HEK293 (cell line): Measurements from ENCODE around the gene ERRFI1.

ENCODE experiments used
- GLI4 ChIP-seq: fragments of 450-650 bp; formaldehyde crosslinking; IDR thresholded peaks from 2 replicates; pipeline ENCODE4 v1.5.1; 2016; ENCODE audit warnings: missing biosample characterization, missing genetic modification characterization
- RBAK ChIP-seq: fragments of 450-650 bp; formaldehyde crosslinking; IDR thresholded peaks from 2 replicates; pipeline ENCODE4 v1.5.1; 2016; ENCODE audit warnings: missing biosample characterization, missing genetic modification characterization
- SETDB1 ChIP-seq: IDR thresholded peaks from one replicate; pipeline ENCODE4 v1.6.1; 2017; ENCODE audit warnings: mild to moderate bottlenecking, low read length, moderate library complexity, mixed read lengths; ENCODE audit not compliant: insufficient read length
- ZBTB8A ChIP-seq: fragments of 450-650 bp; formaldehyde crosslinking; IDR thresholded peaks from 2 replicates; pipeline ENCODE4 v1.5.1; 2016; ENCODE audit warnings: missing biosample characterization, missing genetic modification characterization
- ZEB2 ChIP-seq: fragments of 450-650 bp; formaldehyde crosslinking; IDR thresholded peaks from 2 replicates; pipeline ENCODE4 v1.5.1; 2016; ENCODE audit warnings: missing biosample characterization, missing genetic modification characterization
- ZNF140 ChIP-seq: fragments of 450-650 bp; formaldehyde crosslinking; IDR thresholded peaks from 2 replicates; pipeline ENCODE4 v1.5.1; 2016; ENCODE audit warnings: missing biosample characterization, missing genetic modification characterization
- ZNF146 ChIP-seq: fragments of 450-650 bp; formaldehyde crosslinking; IDR thresholded peaks from 2 replicates; pipeline ENCODE4 v1.5.1; 2016; ENCODE audit warnings: missing biosample characterization, missing genetic modification characterization
- ZNF175 ChIP-seq: fragments of 450-650 bp; formaldehyde crosslinking; IDR thresholded peaks from 2 replicates; pipeline ENCODE4 v1.5.1; 2016; ENCODE audit warnings: missing biosample characterization, missing genetic modification characterization
- ZNF266 ChIP-seq: fragments of 450-650 bp; formaldehyde crosslinking; IDR thresholded peaks from 2 replicates; pipeline ENCODE4 v1.5.1; 2016; ENCODE audit warnings: missing biosample characterization, missing genetic modification characterization, low read depth
- ZNF292 ChIP-seq: fragments of 450-650 bp; formaldehyde crosslinking; IDR thresholded peaks from 2 replicates; pipeline ENCODE4 v1.5.1; 2016; ENCODE audit warnings: low read depth, missing biosample characterization, missing genetic modification characterization, borderline replicate concordance
- ZNF426 ChIP-seq: fragments of 450-650 bp; formaldehyde crosslinking; IDR thresholded peaks from 2 replicates; pipeline ENCODE4 v1.5.1; 2017; ENCODE audit warnings: missing biosample characterization, missing genetic modification characterization, mild to moderate bottlenecking, inconsistent platforms, moderate library complexity
- ZNF510 ChIP-seq: fragments of 450-650 bp; formaldehyde crosslinking; IDR thresholded peaks from 2 replicates; pipeline ENCODE4 v1.5.1; 2018; ENCODE audit warnings: mild to moderate bottlenecking, missing genetic modification characterization, missing biosample characterization; ENCODE audit not compliant: insufficient replicate concordance
- ZNF555 ChIP-seq: fragments of 450-650 bp; formaldehyde crosslinking; conservative IDR thresholded peaks from 2 replicates; pipeline ENCODE4 v1.5.1; 2017; ENCODE audit warnings: missing biosample characterization, mild to moderate bottlenecking, missing genetic modification characterization, inconsistent platforms
- ZNF560 ChIP-seq: fragments of 450-650 bp; formaldehyde crosslinking; IDR thresholded peaks from 2 replicates; pipeline ENCODE4 v1.5.1; 2017; ENCODE audit warnings: missing biosample characterization, missing genetic modification characterization, borderline replicate concordance
- ZNF623 ChIP-seq: fragments of 450-650 bp; formaldehyde crosslinking; IDR thresholded peaks from 2 replicates; pipeline ENCODE4 v1.5.1; 2016; ENCODE audit warnings: missing biosample characterization, missing genetic modification characterization
- ZNF629 ChIP-seq: fragments of 450-650 bp; formaldehyde crosslinking; IDR thresholded peaks from 2 replicates; pipeline ENCODE4 v1.5.1; 2017; ENCODE audit warnings: missing biosample characterization, missing genetic modification characterization
- ZNF664 ChIP-seq: fragments of 450-650 bp; formaldehyde crosslinking; IDR thresholded peaks from 2 replicates; pipeline ENCODE4 v1.5.1; 2016; ENCODE audit warnings: missing biosample characterization, missing genetic modification characterization
- ZNF843 ChIP-seq: fragments of 450-650 bp; formaldehyde crosslinking; IDR thresholded peaks from 2 replicates; pipeline ENCODE4 v1.5.1; 2016; ENCODE audit warnings: missing biosample characterization, missing genetic modification characterization
- ZXDB ChIP-seq: fragments of 450-650 bp; formaldehyde crosslinking; IDR thresholded peaks from 2 replicates; pipeline ENCODE4 v1.5.1; 2016; ENCODE audit warnings: missing biosample characterization, missing genetic modification characterization
- TF ChIP-seq, protein P1 (sequence below): fragments of 450-650 bp; formaldehyde crosslinking; IDR thresholded peaks from 2 replicates; pipeline ENCODE4 v1.5.1; 2016; ENCODE audit warnings: missing biosample characterization, missing genetic modification characterization, borderline replicate concordance
- TF ChIP-seq, protein P2 (sequence below): fragments of 450-650 bp; formaldehyde crosslinking; conservative IDR thresholded peaks from 2 replicates; pipeline ENCODE4 v1.5.1; 2016; ENCODE audit warnings: low read depth, missing biosample characterization, missing genetic modification characterization
- TF ChIP-seq, protein P3 (sequence below): fragments of 450-650 bp; formaldehyde crosslinking; IDR thresholded peaks from 2 replicates; pipeline ENCODE4 v1.5.1; 2016; ENCODE audit warnings: missing biosample characterization, missing genetic modification characterization, borderline replicate concordance
- TF ChIP-seq, protein P4 (sequence below): fragments of 450-650 bp; formaldehyde crosslinking; conservative IDR thresholded peaks from 2 replicates; pipeline ENCODE4 v1.5.1; 2016; ENCODE audit warnings: low read depth, missing biosample characterization, missing genetic modification characterization

ERRFI1 gene

DNA sequence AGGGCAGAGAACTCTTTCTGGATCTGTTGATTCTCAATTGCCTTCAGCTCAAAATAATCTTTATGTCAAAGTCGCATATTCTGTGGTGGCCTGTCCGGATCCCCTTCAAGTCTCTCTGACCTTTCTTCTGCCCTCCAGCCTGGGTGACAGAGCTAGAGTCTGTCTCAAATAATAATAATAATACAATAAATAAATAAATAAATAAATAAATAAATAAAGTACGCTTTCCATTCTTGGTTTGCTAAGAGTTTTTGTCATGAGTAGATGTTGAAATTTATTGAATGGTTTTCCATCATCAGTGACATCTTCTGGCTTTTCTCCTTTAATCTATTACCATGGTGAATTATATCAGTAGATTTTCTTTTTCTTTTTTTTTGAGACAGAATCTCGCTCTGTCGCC, 30.7 kb downstream of the ERRFI1 start (continued):
- TF ChIP-seq, protein P1, sequence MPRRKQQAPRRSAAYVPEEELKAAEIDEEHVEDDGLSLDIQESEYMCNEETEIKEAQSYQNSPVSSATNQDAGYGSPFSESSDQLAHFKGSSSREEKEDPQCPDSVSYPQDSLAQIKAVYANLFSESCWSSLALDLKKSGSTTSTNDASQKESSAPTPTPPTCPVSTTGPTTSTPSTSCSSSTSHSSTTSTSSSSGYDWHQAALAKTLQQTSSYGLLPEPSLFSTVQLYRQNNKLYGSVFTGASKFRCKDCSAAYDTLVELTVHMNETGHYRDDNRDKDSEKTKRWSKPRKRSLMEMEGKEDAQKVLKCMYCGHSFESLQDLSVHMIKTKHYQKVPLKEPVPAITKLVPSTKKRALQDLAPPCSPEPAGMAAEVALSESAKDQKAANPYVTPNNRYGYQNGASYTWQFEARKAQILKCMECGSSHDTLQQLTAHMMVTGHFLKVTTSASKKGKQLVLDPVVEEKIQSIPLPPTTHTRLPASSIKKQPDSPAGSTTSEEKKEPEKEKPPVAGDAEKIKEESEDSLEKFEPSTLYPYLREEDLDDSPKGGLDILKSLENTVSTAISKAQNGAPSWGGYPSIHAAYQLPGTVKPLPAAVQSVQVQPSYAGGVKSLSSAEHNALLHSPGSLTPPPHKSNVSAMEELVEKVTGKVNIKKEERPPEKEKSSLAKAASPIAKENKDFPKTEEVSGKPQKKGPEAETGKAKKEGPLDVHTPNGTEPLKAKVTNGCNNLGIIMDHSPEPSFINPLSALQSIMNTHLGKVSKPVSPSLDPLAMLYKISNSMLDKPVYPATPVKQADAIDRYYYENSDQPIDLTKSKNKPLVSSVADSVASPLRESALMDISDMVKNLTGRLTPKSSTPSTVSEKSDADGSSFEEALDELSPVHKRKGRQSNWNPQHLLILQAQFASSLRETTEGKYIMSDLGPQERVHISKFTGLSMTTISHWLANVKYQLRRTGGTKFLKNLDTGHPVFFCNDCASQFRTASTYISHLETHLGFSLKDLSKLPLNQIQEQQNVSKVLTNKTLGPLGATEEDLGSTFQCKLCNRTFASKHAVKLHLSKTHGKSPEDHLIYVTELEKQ (tag by site-specific recombination): no peak
- no peak for TF ChIP-seq GLI4 (tag by site-specific recombination)
- TF ChIP-seq ZNF664: 0 out of 2 replicates have a peak, but pooled peaks have one; percentile 21
- TF ChIP-seq ZNF843 (tag by site-specific recombination): no peak
- TF ChIP-seq ZNF140 (tag by site-specific recombination): peak; percentile 52; the same call in 1 of the 2 replicates
- TF ChIP-seq, protein P2, sequence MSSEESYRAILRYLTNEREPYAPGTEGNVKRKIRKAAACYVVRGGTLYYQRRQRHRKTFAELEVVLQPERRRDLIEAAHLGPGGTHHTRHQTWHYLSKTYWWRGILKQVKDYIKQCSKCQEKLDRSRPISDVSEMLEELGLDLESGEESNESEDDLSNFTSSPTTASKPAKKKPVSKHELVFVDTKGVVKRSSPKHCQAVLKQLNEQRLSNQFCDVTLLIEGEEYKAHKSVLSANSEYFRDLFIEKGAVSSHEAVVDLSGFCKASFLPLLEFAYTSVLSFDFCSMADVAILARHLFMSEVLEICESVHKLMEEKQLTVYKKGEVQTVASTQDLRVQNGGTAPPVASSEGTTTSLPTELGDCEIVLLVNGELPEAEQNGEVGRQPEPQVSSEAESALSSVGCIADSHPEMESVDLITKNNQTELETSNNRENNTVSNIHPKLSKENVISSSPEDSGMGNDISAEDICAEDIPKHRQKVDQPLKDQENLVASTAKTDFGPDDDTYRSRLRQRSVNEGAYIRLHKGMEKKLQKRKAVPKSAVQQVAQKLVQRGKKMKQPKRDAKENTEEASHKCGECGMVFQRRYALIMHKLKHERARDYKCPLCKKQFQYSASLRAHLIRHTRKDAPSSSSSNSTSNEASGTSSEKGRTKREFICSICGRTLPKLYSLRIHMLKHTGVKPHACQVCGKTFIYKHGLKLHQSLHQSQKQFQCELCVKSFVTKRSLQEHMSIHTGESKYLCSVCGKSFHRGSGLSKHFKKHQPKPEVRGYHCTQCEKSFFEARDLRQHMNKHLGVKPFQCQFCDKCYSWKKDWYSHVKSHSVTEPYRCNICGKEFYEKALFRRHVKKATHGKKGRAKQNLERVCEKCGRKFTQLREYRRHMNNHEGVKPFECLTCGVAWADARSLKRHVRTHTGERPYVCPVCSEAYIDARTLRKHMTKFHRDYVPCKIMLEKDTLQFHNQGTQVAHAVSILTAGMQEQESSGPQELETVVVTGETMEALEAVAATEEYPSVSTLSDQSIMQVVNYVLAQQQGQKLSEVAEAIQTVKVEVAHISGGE (tag by site-specific recombination): peak; percentile 70
- TF ChIP-seq, protein P3, sequence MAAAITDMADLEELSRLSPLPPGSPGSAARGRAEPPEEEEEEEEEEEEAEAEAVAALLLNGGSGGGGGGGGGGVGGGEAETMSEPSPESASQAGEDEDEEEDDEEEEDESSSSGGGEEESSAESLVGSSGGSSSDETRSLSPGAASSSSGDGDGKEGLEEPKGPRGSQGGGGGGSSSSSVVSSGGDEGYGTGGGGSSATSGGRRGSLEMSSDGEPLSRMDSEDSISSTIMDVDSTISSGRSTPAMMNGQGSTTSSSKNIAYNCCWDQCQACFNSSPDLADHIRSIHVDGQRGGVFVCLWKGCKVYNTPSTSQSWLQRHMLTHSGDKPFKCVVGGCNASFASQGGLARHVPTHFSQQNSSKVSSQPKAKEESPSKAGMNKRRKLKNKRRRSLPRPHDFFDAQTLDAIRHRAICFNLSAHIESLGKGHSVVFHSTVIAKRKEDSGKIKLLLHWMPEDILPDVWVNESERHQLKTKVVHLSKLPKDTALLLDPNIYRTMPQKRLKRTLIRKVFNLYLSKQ: no peak
- TF ChIP-seq ZNF623 (tag by site-specific recombination): peak; percentile 67
- TF ChIP-seq SETDB1: no peak
- peak; percentile 67 for TF ChIP-seq ZNF426
- no peak for TF ChIP-seq ZNF510 (tag by site-specific recombination)
- 0 out of 2 replicates have a peak, but pooled peaks have one; percentile 33 for TF ChIP-seq ZNF560 (tag by site-specific recombination)
- no peak for TF ChIP-seq ZNF175
- TF ChIP-seq ZEB2: no peak
- 0 out of 2 replicates have a peak, but pooled peaks have one; percentile 17 for TF ChIP-seq ZXDB (tag by site-specific recombination)
- TF ChIP-seq ZNF292 (tag by site-specific recombination): no peak
- 0 out of 2 replicates have a peak, but pooled peaks have one; percentile 51 for TF ChIP-seq ZBTB8A
- TF ChIP-seq ZNF555 (tag by site-specific recombination): peak; percentile 67
- 0 out of 2 replicates have a peak, but pooled peaks have one; percentile 38 for TF ChIP-seq ZNF266 (tag by site-specific recombination)
- 0 out of 2 replicates have a peak, but pooled peaks have one; percentile 19 for TF ChIP-seq RBAK (tag by site-specific recombination)
- TF ChIP-seq ZNF629 (tag by site-specific recombination): peak; percentile 27; the same call in 1 of the 2 replicates
- TF ChIP-seq, protein P4, sequence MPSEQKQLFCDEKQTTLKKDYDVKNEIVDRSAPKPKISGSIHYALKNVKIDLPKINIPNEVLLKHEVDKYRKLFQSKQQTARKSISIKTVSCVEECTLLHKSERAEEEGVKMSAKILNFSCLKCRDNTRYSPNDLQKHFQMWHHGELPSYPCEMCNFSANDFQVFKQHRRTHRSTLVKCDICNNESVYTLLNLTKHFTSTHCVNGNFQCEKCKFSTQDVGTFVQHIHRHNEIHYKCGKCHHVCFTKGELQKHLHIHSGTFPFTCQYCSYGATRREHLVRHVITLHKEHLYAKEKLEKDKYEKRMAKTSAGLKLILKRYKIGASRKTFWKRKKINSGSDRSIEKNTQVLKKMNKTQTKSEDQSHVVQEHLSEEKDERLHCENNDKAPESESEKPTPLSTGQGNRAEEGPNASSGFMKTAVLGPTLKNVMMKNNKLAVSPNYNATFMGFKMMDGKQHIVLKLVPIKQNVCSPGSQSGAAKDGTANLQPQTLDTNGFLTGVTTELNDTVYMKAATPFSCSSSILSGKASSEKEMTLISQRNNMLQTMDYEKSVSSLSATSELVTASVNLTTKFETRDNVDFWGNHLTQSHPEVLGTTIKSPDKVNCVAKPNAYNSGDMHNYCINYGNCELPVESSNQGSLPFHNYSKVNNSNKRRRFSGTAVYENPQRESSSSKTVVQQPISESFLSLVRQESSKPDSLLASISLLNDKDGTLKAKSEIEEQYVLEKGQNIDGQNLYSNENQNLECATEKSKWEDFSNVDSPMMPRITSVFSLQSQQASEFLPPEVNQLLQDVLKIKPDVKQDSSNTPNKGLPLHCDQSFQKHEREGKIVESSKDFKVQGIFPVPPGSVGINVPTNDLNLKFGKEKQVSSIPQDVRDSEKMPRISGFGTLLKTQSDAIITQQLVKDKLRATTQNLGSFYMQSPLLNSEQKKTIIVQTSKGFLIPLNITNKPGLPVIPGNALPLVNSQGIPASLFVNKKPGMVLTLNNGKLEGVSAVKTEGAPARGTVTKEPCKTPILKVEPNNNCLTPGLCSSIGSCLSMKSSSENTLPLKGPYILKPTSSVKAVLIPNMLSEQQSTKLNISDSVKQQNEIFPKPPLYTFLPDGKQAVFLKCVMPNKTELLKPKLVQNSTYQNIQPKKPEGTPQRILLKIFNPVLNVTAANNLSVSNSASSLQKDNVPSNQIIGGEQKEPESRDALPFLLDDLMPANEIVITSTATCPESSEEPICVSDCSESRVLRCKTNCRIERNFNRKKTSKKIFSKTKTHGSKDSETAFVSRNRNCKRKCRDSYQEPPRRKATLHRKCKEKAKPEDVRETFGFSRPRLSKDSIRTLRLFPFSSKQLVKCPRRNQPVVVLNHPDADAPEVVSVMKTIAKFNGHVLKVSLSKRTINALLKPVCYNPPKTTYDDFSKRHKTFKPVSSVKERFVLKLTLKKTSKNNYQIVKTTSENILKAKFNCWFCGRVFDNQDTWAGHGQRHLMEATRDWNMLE (tag by site-specific recombination): peak; percentile 78
- TF ChIP-seq ZNF146 (tag by site-specific recombination): no peak
